Activated CD8-positive, alpha-beta T cell treated with anti-CD3 and anti-CD28 coated beads for 36 hours (primary cell): ENCODE data around the gene PGPEP1. TPM values are rescaled to one million over a fixed set of nuclear protein-coding genes. Genes with fewer than 3 reads are reported as not detected.

Experiments
- ATAC-seq: fragments of 200-7000 bp; cut with Tn5 transposase; one replicate; pipeline ENCODE4 v1.10.0; 2021; ENCODE audit warnings: mild to moderate bottlenecking, moderate library complexity
- CTCF ChIA-PET: fragments of 350-600 bp; sonication (Branson Sonifier 250); formaldehyde crosslinking; loops from one replicate; lab custom pipeline; 2021; ENCODE audit warnings: antibody characterized with exemption; lab: Charles Lee
- POLR2A ChIA-PET: fragments of 350-600 bp; sonication (Branson Sonifier 250); formaldehyde crosslinking; loops from one replicate; lab custom pipeline; 2021; ENCODE audit warnings: antibody characterized with exemption; lab: Charles Lee
- DNase-seq: peaks from one replicate; pipeline ENCODE4 v3.0.0-alpha.2; 2020
- H3K27ac Mint-ChIP-seq: one replicate; pipeline ENCODE4 v1.8.0; 2021; ENCODE audit warnings: mild to moderate bottlenecking, mixed read lengths
- H3K27me3 Mint-ChIP-seq: one replicate; pipeline ENCODE4 v1.8.0; 2021; ENCODE audit warnings: mixed read lengths
- H3K36me3 Mint-ChIP-seq: one replicate; pipeline ENCODE4 v1.8.0; 2021; ENCODE audit warnings: low read depth, mixed read lengths
- H3K4me1 Mint-ChIP-seq: one replicate; pipeline ENCODE4 v1.8.0; 2021; ENCODE audit warnings: low read depth, mixed read lengths
- H3K4me3 Mint-ChIP-seq: one replicate; pipeline ENCODE4 v1.8.0; 2021; ENCODE audit warnings: mild to moderate bottlenecking, moderate library complexity, mixed read lengths
- H3K9me3 Mint-ChIP-seq: one replicate; pipeline ENCODE4 v1.8.0; 2021; ENCODE audit warnings: mixed read lengths
- CTCF ChIP-seq: fragments of 200-600 bp; IDR thresholded peaks from one replicate; pipeline ENCODE4 v1.8.0; 2022; ENCODE audit warnings: antibody characterized with exemption, mild to moderate bottlenecking
- intact Hi-C: fragments of 100-400 bp; cut with micrococcal nuclease; formaldehyde crosslinking; loops from one replicate; pipeline ENCODE4 v1.10.0; 2022
- total RNA-seq, 2 experiments: library from RNA; stranded (reverse); gene quantifications; one replicate each; pipeline ENCODE4 v1.2.3, GENCODE V29; 2021

The PGPEP1 gene
- total RNA-seq, 2 experiments from 2014 or later = 21.7 to 23.9 TPM

GRCh38 chr19:18368504-18369222, 28.3 kb downstream of the PGPEP1 start:
- Mint-ChIP-seq H3K9me3 (no peaks in the 10 kb centered on the region), H3K4me1 (peaks cover 3% of the 10 kb centered on the region), H3K4me3 (no peak overlapping the region), H3K36me3 (peaks cover 14% of the 10 kb centered on the region), H3K27ac (no peak overlapping the region), H3K27me3 (no peaks in the 10 kb centered on the region)
- DNase-seq (no peak), ATAC-seq (no peak)
- no peak for TF ChIP-seq CTCF
- intact Hi-C loops = no loop called here
- POLR2A ChIA-PET = interaction anchor here (0.6 to 0.7 kb wide), 2 partner anchors 350 to 563 kb away, joined by 3 read pairs; no protein-coding TSS in a partner anchor
- CTCF ChIA-PET = interaction anchor here (1.8 to 2.4 kb wide), 2 partner anchors 19 to 20 kb away, joined by 6 to 8 read pairs; no protein-coding TSS in a partner anchor

GRCh38 chr19:18373407-18373891, 33.1 kb downstream of the PGPEP1 start:
- Mint-ChIP-seq H3K27me3 (no peaks in the 10 kb centered on the region), H3K4me1 (peaks cover 10% of the 10 kb centered on the region), H3K4me3 (no peak overlapping the region), H3K36me3 (no peaks in the 10 kb centered on the region), H3K27ac (peak overlapping the region; percentile 77), H3K9me3 (no peaks in the 10 kb centered on the region)
- CTCF ChIA-PET = interaction anchor here (1.4 kb wide), 2 partner anchors 13 to 15 kb away, joined by 3 to 10 read pairs; partner anchors contain the start of gene GDF15
- POLR2A ChIA-PET = no interaction called here
- DNase-seq (no peak), ATAC-seq (no peak)
- intact Hi-C loops = no loop called here
- TF ChIP-seq CTCF = no peak

- POLR2A ChIA-PET = interaction anchor here (0.6 to 0.8 kb wide), 2 partner anchors 34 to 93 kb away, joined by 3 read pairs; partner anchors contain the start of gene JUND
- H3K4me3 Mint-ChIP-seq = peak overlapping the region; percentile 18
These were observed 33.7 kb downstream of the PGPEP1 start for GRCh38 chr19:18373892-18374629.

GRCh38 chr19:18377026-18377425, 36.6 kb downstream of the PGPEP1 start:
- H3K4me1 Mint-ChIP-seq = peaks cover 10% of the 10 kb centered on the region
- ChIA-PET CTCF (no interaction called here), POLR2A (no interaction called here)
- no peak overlapping the region for H3K4me3 Mint-ChIP-seq
- H3K27me3 Mint-ChIP-seq = peaks cover 2% of the 10 kb centered on the region
- H3K9me3 Mint-ChIP-seq = no peaks in the 10 kb centered on the region
- no peak overlapping the region for H3K27ac Mint-ChIP-seq
- no peak for TF ChIP-seq CTCF
- ATAC-seq = no peak
- intact Hi-C loops = no loop called here
- no peaks in the 10 kb centered on the region for H3K36me3 Mint-ChIP-seq
- no peak for DNase-seq

More at GRCh38 chr19:18373892-18374629, 33.7 kb downstream of the PGPEP1 start:
- CTCF ChIA-PET = interaction anchor here (1.4 kb wide), 2 partner anchors 12 to 14 kb away, joined by 3 to 10 read pairs; partner anchors contain the start of gene GDF15
- ATAC-seq (peak; percentile 93), DNase-seq (peak; percentile 91)
- Mint-ChIP-seq H3K36me3 (no peaks in the 10 kb centered on the region), H3K27me3 (no peaks in the 10 kb centered on the region), H3K9me3 (no peaks in the 10 kb centered on the region), H3K4me1 (peaks cover 10% of the 10 kb centered on the region), H3K27ac (peak overlapping the region; percentile 77)
- no peak for TF ChIP-seq CTCF
- intact Hi-C loops = no loop called here
